Panc1 (cell line): ENCODE measurements around the gene LZTS2. TPM values are rescaled to one million over a fixed set of nuclear protein-coding genes. Genes with fewer than 3 reads are reported as not detected.

ENCODE experiments used
- ATAC-seq: fragments of 200-7000 bp; cut with Tn5 transposase; 2 replicates; pipeline ENCODE4 v1.9.1; 2020; ENCODE audit warnings: mild to moderate bottlenecking, moderate library complexity
- BruUV-seq: library from RNA; stranded (reverse); fragments of 400-500 nt; replicated peaks from 2 replicates; lab custom pipeline; 2021; lab: Mats Ljungman, UMichigan
- CTCF ChIA-PET: fragments of 300-600 bp; sonication (Branson Sonifier 250); formaldehyde crosslinking; loops from one replicate; lab custom pipeline; 2022; ENCODE audit warnings: antibody characterized with exemption; lab: Charles Lee
- POLR2A ChIA-PET: fragments of 300-600 bp; sonication (Branson Sonifier 250); formaldehyde crosslinking; loops from one replicate; lab custom pipeline; 2022; ENCODE audit warnings: antibody characterized with exemption; lab: Charles Lee
- DNase-seq: peaks from one replicate; pipeline ENCODE4 v3.0.0-alpha.2; 2010; ENCODE audit warnings: low read depth, low spot score
- H3K27ac ChIP-seq: 2 replicates; pipeline ENCODE4 v1.5.1; 2011; ENCODE audit warnings: mild to moderate bottlenecking, low read length, inconsistent platforms
- H3K27me3 ChIP-seq: fragments of 200-500 bp; sonication (Bioruptor generic); 2 replicates; pipeline ENCODE4 v1.6.0; 2014; ENCODE audit warnings: low read length, inconsistent platforms; ENCODE audit not compliant: control insufficient read depth, insufficient read depth
- H3K36me3 ChIP-seq: fragments of 200-500 bp; sonication (Bioruptor generic); 2 replicates; pipeline ENCODE4 v1.5.1; 2014; ENCODE audit warnings: inconsistent platforms, mild to moderate bottlenecking, low read length, moderate library complexity; ENCODE audit not compliant: control insufficient read depth, insufficient read depth
- H3K4me1 ChIP-seq: 2 replicates; pipeline ENCODE4 v1.5.1; 2011; ENCODE audit warnings: inconsistent platforms, mild to moderate bottlenecking, low read length, moderate library complexity; ENCODE audit not compliant: control insufficient read depth, insufficient read depth
- H3K4me3 ChIP-seq, 2 experiments: 2 replicates each; pipeline ENCODE4 v1.5.1; 2011 to 2012; ENCODE audit warnings: low read depth in 2 of 2, low read length in 2 of 2, mild to moderate bottlenecking in 2 of 2, inconsistent platforms in 1 of 2, moderate library complexity in 1 of 2
- H3K9me3 ChIP-seq: fragments of 200-500 bp; sonication (Bioruptor generic); 2 replicates; pipeline ENCODE4 v1.5.1; 2014; ENCODE audit warnings: low read depth, mild to moderate bottlenecking, inconsistent platforms, low read length, moderate library complexity; ENCODE audit not compliant: control insufficient read depth, insufficient read depth
- CTCF ChIP-seq: fragments of 450-650 bp; IDR thresholded peaks from 2 replicates; pipeline ENCODE4 v1.5.1; 2017; ENCODE audit warnings: mild to moderate bottlenecking
- POLR2AphosphoS5 ChIP-seq: IDR thresholded peaks from 2 replicates; pipeline ENCODE4 v1.6.1; 2012; ENCODE audit warnings: mild to moderate bottlenecking, low read depth, low read length, moderate library complexity
- REST ChIP-seq, 2 experiments: IDR thresholded peaks; 2 replicates each; pipeline ENCODE4 v1.6.1; 2011 to 2012; ENCODE audit warnings: low read depth in 2 of 2, control low read depth in 1 of 2, low read length in 1 of 2, mild to moderate bottlenecking in 1 of 2, moderate library complexity in 1 of 2; ENCODE audit not compliant: insufficient read depth in 1 of 2
- SIN3A ChIP-seq: IDR thresholded peaks from 2 replicates; pipeline ENCODE4 v1.6.1; 2012; ENCODE audit warnings: low read depth, mild to moderate bottlenecking, low read length, moderate library complexity, borderline replicate concordance; ENCODE audit not compliant: insufficient read depth
- TCF7L2 ChIP-seq: IDR thresholded peaks from 2 replicates; pipeline ENCODE4 v1.6.1; 2011; ENCODE audit warnings: mild to moderate bottlenecking, low read depth, low read length, inconsistent platforms
- in situ Hi-C: cut with HindIII; loops from 2 replicates; pipeline ENCODE4 v1.10.0; 2016; ENCODE audit warnings: low sequenced_read_pairs, low pct_unique_long_range_greater_than_20kb
- intact Hi-C: fragments of 100-400 bp; cut with micrococcal nuclease; formaldehyde crosslinking; loops from one replicate; pipeline ENCODE4 v1.10.0; 2022; ENCODE audit not compliant: unreplicated experiment
- total RNA-seq: library from RNA; stranded (reverse); gene quantifications from one replicate; pipeline ENCODE4 v1.2.1, GENCODE V29; 2021; ENCODE audit not compliant: unreplicated experiment

LZTS2 gene
- total RNA-seq, 1 experiment from 2014 or later = 65.5 TPM

GRCh38 chr10:101014230-101014884 is 14.7 kb downstream of the LZTS2 start:
- BruUV-seq = no TSS peak
- DNase-seq = no peak
- Histone ChIP-seq H3K4me3 (no peak overlapping the region), H3K4me1 (peaks cover 18% of the 10 kb centered on the region), H3K27ac (no peak overlapping the region), H3K27me3 (no peaks in the 10 kb centered on the region), H3K9me3 (no peaks in the 10 kb centered on the region), H3K36me3 (no peaks in the 10 kb centered on the region)
- TF ChIP-seq CTCF (peak; percentile 98), SIN3A (no peak)
- in situ Hi-C loops (no loop called here), intact Hi-C loops (loop anchor here (1.0 kb wide), 1 partner anchor 20 kb away; no protein-coding TSS in a partner anchor)
- ATAC-seq = peak; percentile 64
- CTCF ChIA-PET = interaction anchor here (0.6 to 2.4 kb wide), 18 partner anchors 8 to 136 kb away, joined by 3 to 11 read pairs (median 4); partner anchors contain the start of genes LZTS2, PDZD7 and SFXN3
- POLR2A ChIA-PET = interaction anchor here (0.6 to 1.0 kb wide), 2 partner anchors 16 to 17 kb away, joined by 3 to 6 read pairs; partner anchors contain the start of genes PDZD7 and SFXN3

DNA sequence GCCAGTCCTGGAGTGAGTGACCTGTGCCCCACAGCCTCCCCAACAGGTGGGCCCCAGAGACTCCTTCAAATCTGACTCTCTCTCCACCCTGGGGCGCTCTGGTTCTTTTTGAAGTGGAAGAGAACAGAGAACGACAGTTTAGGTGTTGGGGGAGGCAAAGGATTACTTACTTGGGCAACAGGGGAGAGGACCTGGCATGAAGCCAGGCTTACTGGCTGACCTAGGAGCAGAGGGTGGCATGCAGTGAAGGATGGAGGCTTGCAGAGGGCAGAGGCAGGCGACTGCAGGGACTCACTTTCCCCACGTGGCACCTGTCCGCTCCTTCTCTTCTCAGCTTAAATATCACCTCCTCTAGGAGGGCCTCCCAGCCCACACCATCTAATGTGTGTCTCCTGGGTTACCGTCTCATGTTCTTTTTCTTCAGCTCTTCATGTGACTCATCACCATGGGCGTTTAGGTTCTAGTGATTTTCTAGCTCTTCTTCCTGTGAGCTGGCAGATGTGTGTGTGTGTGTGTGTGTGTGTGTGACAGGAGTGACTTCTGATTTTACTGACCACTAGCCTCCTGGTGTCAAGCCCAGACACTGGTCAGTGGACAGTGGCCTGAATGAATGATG is 15.5 kb downstream of the LZTS2 start:
- BruUV-seq = no TSS peak
- Histone ChIP-seq H3K36me3 (no peaks in the 10 kb centered on the region), H3K9me3 (no peaks in the 10 kb centered on the region), H3K4me1 (peaks cover 18% of the 10 kb centered on the region), H3K27me3 (no peaks in the 10 kb centered on the region), H3K4me3 (no peak overlapping the region), H3K27ac (no peak overlapping the region)
- intact Hi-C loops = loop anchor here (1.0 kb wide), 1 partner anchor 21 kb away; no protein-coding TSS in a partner anchor
- no peak for ATAC-seq
- ChIA-PET CTCF (interaction anchor here (0.6 to 2.4 kb wide), 15 partner anchors 12 to 136 kb away, joined by 3 to 11 read pairs (median 4); partner anchors contain the start of genes LZTS2, PDZD7 and SFXN3), POLR2A (interaction anchor here (0.6 to 1.0 kb wide), 2 partner anchors 10 to 17 kb away, joined by 3 to 5 read pairs; no protein-coding TSS in a partner anchor)
- TF ChIP-seq POLR2AphosphoS5 (no peak), SIN3A (no peak), TCF7L2 (no peak), CTCF (no peak), REST (IDR thresholded peaks at IDR 0.05; ENCODE audit: insufficient read depth in 1 of 2, low read depth in 2 of 2, low read length in 1 of 2) (no peak)
- in situ Hi-C loops = no loop called here
- DNase-seq = no peak
